LNCaP clone FGC (cell line): ENCODE data around the gene FCRL3.

Experiments used
- DNase-seq: peaks from one replicate; pipeline ENCODE4 v3.0.0-alpha.2; 2011; ENCODE audit warnings: low read depth
- H3K4me3 ChIP-seq: 2 replicates; pipeline ENCODE4 v1.5.1; 2011; ENCODE audit warnings: mild to moderate bottlenecking, low read depth, low read length, control low read depth
- CTCF ChIP-seq: IDR thresholded peaks from 2 replicates; pipeline ENCODE4 v1.5.1; 2012; ENCODE audit warnings: mild to moderate bottlenecking; ENCODE audit not compliant: control insufficient read depth, insufficient read depth; ENCODE audit errors: extremely low read depth

FCRL3 gene

GRCh38 chr1:157658571-157658970 lies 42.0 kb downstream of the FCRL3 start:
- H3K4me3 ChIP-seq, result no peak overlapping the region
- no peak for TF ChIP-seq CTCF
- DNase-seq, result no peak

- no peak for DNase-seq
- no peak for TF ChIP-seq CTCF
- no peak overlapping the region for H3K4me3 ChIP-seq
Measured at GRCh38 chr1:157653494-157653873, 47.1 kb downstream of the FCRL3 start.

GRCh38 chr1:157652859-157653493 lies 47.6 kb downstream of the FCRL3 start:
- DNase-seq, result no peak
- H3K4me3 ChIP-seq, result no peak overlapping the region
- TF ChIP-seq CTCF, result no peak

GRCh38 chr1:157648317-157648716 lies 52.3 kb downstream of the FCRL3 start:
- H3K4me3 ChIP-seq, result no peak overlapping the region
- DNase-seq, result no peak
- TF ChIP-seq CTCF, result no peak

- DNase-seq, result no peak
- H3K4me3 ChIP-seq, result no peak overlapping the region
- no peak for TF ChIP-seq CTCF
Measured at GRCh38 chr1:157646144-157646543, 54.4 kb downstream of the FCRL3 start.

GRCh38 chr1:157641177-157641576 lies 59.4 kb downstream of the FCRL3 start:
- no peak overlapping the region for H3K4me3 ChIP-seq
- TF ChIP-seq CTCF, result no peak

GRCh38 chr1:157639800-157640199 lies 60.8 kb downstream of the FCRL3 start:
- no peak for DNase-seq
- TF ChIP-seq CTCF, result no peak
- no peak overlapping the region for H3K4me3 ChIP-seq

More at GRCh38 chr1:157641177-157641576, 59.4 kb downstream of the FCRL3 start:
- no peak for DNase-seq
